Sigmoid colon (tissue), 7 donors: ENCODE measurements around the gene TRDMT1. TPM values are rescaled to one million over a fixed set of nuclear protein-coding genes. Genes with fewer than 3 reads are reported as not detected.

Experiments
- DNase-seq: peaks from one replicate; pipeline ENCODE4 v3.0.0-alpha.2; 2019
- H3K27ac ChIP-seq, 4 donors: fragments of 200-600 bp; sonication (generic); one replicate each; pipeline ENCODE4 v1.5.1; 2016 to 2019; ENCODE audit warnings: mild to moderate bottlenecking in 1 of 4
- H3K27me3 ChIP-seq, 3 donors: fragments of 200-600 bp; sonication (generic); one replicate each; pipeline ENCODE4 v1.5.1; 2019; ENCODE audit warnings: mild to moderate bottlenecking in 1 of 3
- H3K36me3 ChIP-seq, 4 donors: fragments of 200-600 bp; sonication (generic); one replicate each; pipeline ENCODE4 v1.5.1; 2016 to 2019
- H3K4me1 ChIP-seq, 4 donors: fragments of 200-600 bp; sonication (generic); one replicate each; pipeline ENCODE4 v1.5.1; 2017 to 2019
- H3K4me3 ChIP-seq, 4 donors: fragments of 200-600 bp; sonication (generic); one replicate each; pipeline ENCODE4 v1.5.1; 2017 to 2019; ENCODE audit warnings: mild to moderate bottlenecking in 2 of 4, moderate library complexity in 1 of 4
- H3K9me3 ChIP-seq, 4 donors: fragments of 200-600 bp in 3 of 4; sonication (generic) in 3 of 4; one replicate each; pipeline versions ENCODE4 v1.5.1 to v1.6.1; 2013 to 2019
- EP300 ChIP-seq, 4 donors: sonication (generic); formaldehyde crosslinking; IDR thresholded peaks; one replicate each; pipeline ENCODE4 v1.6.1; 2017; ENCODE audit warnings: antibody characterized with exemption in 4 of 4
- POLR2A ChIP-seq, 2 donors: fragments of 450-650 bp; IDR thresholded peaks; one replicate each; pipeline ENCODE4 v1.6.1; 2016; ENCODE audit warnings: antibody characterized with exemption in 2 of 2, mild to moderate bottlenecking in 2 of 2, moderate library complexity in 2 of 2
- POLR2AphosphoS5 ChIP-seq, 4 donors: sonication (generic); formaldehyde crosslinking; IDR thresholded peaks; one replicate each; pipeline ENCODE4 v1.6.1; 2017; ENCODE audit warnings: antibody characterized with exemption in 4 of 4
- WGBS, 2 donors: extraction: QIAGEN DNeasy Blood & Tissue Kit; methylation state at CpG; one replicate each; pipeline ENCODE4 v1.1.7; 2013; 5-methylcytosine and 5-hydroxymethylcytosine counted together
- intact Hi-C: fragments of 100-400 bp; cut with DNase I; formaldehyde crosslinking; loops from one replicate; pipeline ENCODE4 v1.15.1; 2023
- polyA plus RNA-seq, 3 donors: library from polyadenylated mRNA; stranded (reverse); fragments of 200-250 nt; gene quantifications; one replicate each; pipeline ENCODE4 v1.2.3, GENCODE V29; 2013
- total RNA-seq, 4 donors: library from RNA; depleted of rRNA; stranded (reverse); fragments of >200 nt; gene quantifications; one replicate each; pipeline ENCODE4 v1.1.0, GENCODE V29; 2016
- TF ChIP-seq, protein P1 (sequence below), 4 experiments: fragments of 450-650 bp in 3 of 4; fragments of 200-600 bp in 1 of 4; IDR thresholded peaks; one replicate each; pipeline ENCODE4 v1.5.1; 2016 to 2019; ENCODE audit warnings: antibody characterized with exemption in 4 of 4, mild to moderate bottlenecking in 3 of 4, moderate library complexity in 2 of 4
- donor health status: healthy with polysubstance abuse.
- donor health status: Bipolar disorder and iron deficiency.
- donor health status: healthy.

The TRDMT1 gene
- total and polyA plus RNA-seq, 7 donors: 1.2 to 13.6 (median 7.5) TPM

DNA sequence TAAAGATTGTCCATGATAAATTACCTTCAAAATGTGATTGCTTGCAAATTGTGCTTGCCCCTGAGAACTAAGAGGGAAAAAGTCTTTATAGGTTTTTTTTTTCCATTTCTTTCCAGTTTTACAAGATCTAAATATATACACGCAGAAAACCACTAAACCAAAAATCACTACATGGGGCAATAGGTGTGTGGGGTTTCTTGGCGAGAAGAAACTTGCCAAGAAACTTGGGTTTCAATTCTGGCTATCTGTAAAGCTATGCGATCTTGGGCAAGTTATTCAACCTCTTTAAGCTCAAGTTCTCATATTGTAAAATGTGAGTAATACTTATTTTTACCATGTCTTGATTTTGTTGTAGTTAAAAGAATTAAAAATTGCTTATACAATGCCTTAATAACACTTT, 88.9 kb downstream of the TRDMT1 start:
- WGBS, 2 donors: 60 to 84% methylated on average over 3 of the region's 3 CpGs
- intact Hi-C loops: no loop called here

DNA sequence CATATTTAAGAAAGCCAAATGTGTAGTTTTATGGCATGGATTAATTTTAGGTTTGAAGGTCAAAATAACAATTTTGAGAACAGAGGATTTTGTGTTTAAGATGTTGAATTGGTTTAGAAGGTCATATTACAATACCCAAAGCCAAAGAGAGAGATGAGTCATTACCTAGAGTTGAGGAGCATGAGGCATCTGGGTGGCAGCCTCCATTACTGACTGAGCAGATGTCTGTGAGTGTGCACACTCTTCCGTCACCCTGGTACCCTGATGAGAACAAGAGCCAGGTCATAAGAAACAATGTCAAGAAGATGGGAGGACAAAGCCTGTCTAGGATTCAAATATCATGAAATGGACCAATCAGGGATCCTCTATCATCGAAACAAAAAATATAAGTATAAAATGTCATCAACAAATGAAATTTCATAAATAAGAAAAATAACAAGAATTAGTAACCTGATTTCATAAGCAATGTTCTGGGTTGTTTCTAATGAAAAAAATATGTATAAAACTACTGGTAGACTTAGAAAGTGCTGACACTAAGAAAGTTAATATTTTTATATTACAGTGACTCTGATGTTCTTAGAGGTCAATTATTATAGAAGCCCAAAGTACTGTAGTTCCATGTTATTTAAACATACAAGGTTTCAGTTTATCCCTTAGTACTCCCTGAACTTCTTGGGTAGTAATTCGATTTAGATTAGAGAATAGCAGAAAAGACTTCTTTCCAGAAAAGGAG, 91.8 kb downstream of the TRDMT1 start:
- Histone ChIP-seq H3K4me1 (no peaks in the 10 kb centered on the region), H3K27me3 (no peaks in the 10 kb centered on the region), H3K9me3 (no peaks in the 10 kb centered on the region), H3K4me3 (no peak overlapping the region), H3K27ac (no peak overlapping the region), H3K36me3 (no peaks in the 10 kb centered on the region)
- 95 to 96% methylated on average over 3 of the region's 3 CpGs for WGBS, 2 donors
- TF ChIP-seq POLR2AphosphoS5 (IDR thresholded peaks at IDR 0.05): no peak
- no peak for TF ChIP-seq POLR2A (IDR thresholded peaks at IDR 0.05)
- no peak for TF ChIP-seq EP300 (IDR thresholded peaks at IDR 0.05)
- TF ChIP-seq, protein P1, sequence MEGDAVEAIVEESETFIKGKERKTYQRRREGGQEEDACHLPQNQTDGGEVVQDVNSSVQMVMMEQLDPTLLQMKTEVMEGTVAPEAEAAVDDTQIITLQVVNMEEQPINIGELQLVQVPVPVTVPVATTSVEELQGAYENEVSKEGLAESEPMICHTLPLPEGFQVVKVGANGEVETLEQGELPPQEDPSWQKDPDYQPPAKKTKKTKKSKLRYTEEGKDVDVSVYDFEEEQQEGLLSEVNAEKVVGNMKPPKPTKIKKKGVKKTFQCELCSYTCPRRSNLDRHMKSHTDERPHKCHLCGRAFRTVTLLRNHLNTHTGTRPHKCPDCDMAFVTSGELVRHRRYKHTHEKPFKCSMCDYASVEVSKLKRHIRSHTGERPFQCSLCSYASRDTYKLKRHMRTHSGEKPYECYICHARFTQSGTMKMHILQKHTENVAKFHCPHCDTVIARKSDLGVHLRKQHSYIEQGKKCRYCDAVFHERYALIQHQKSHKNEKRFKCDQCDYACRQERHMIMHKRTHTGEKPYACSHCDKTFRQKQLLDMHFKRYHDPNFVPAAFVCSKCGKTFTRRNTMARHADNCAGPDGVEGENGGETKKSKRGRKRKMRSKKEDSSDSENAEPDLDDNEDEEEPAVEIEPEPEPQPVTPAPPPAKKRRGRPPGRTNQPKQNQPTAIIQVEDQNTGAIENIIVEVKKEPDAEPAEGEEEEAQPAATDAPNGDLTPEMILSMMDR (IDR thresholded peaks at IDR 0.05): no peak
- intact Hi-C loops: no loop called here
- DNase-seq: no peak

More for the DNA sequence above, 88.9 kb downstream of the TRDMT1 start:
- no peaks in the 10 kb centered on the region for H3K9me3 ChIP-seq
- no peak for DNase-seq
- H3K27ac ChIP-seq: no peak overlapping the region
- no peaks in the 10 kb centered on the region for H3K4me1 ChIP-seq
- H3K36me3 ChIP-seq: no peaks in the 10 kb centered on the region
- TF ChIP-seq EP300 (IDR thresholded peaks at IDR 0.05): no peak
- TF ChIP-seq POLR2A (IDR thresholded peaks at IDR 0.05): no peak
- TF ChIP-seq POLR2AphosphoS5 (IDR thresholded peaks at IDR 0.05): no peak
- TF ChIP-seq, protein P1 (IDR thresholded peaks at IDR 0.05): no peak
- no peak overlapping the region for H3K4me3 ChIP-seq
- H3K27me3 ChIP-seq: no peaks in the 10 kb centered on the region

- 87 to 95% methylated on average over 2 of the region's 2 CpGs for WGBS, 2 donors
- Histone ChIP-seq H3K4me3 (no peak overlapping the region), H3K27me3 (no peaks in the 10 kb centered on the region), H3K27ac (no peak overlapping the region), H3K36me3 (no peaks in the 10 kb centered on the region), H3K4me1 (no peaks in the 10 kb centered on the region), H3K9me3 (no peaks in the 10 kb centered on the region)
- intact Hi-C loops: no loop called here
- TF ChIP-seq EP300 (IDR thresholded peaks at IDR 0.05): no peak
- no peak for TF ChIP-seq POLR2AphosphoS5 (IDR thresholded peaks at IDR 0.05)
- TF ChIP-seq, protein P1 (IDR thresholded peaks at IDR 0.05): no peak
- no peak for TF ChIP-seq POLR2A (IDR thresholded peaks at IDR 0.05)
- no peak for DNase-seq
Observed at GRCh38 chr10:17109046-17109445, 92.4 kb downstream of the TRDMT1 start.

- H3K27ac ChIP-seq: no peak overlapping the region
- intact Hi-C loops: no loop called here
- TF ChIP-seq POLR2A (IDR thresholded peaks at IDR 0.05): no peak
- TF ChIP-seq, protein P1 (IDR thresholded peaks at IDR 0.05): no peak
- 90 to 91% methylated on average over 5 of the region's 5 CpGs for WGBS, 2 donors
- H3K36me3 ChIP-seq: no peaks in the 10 kb centered on the region
- no peak overlapping the region for H3K4me3 ChIP-seq
- no peaks in the 10 kb centered on the region for H3K4me1 ChIP-seq
- H3K9me3 ChIP-seq: no peaks in the 10 kb centered on the region
- DNase-seq: no peak
- H3K27me3 ChIP-seq: no peaks in the 10 kb centered on the region
Observed at GRCh38 chr10:17106991-17107390, 94.5 kb downstream of the TRDMT1 start.

DNA sequence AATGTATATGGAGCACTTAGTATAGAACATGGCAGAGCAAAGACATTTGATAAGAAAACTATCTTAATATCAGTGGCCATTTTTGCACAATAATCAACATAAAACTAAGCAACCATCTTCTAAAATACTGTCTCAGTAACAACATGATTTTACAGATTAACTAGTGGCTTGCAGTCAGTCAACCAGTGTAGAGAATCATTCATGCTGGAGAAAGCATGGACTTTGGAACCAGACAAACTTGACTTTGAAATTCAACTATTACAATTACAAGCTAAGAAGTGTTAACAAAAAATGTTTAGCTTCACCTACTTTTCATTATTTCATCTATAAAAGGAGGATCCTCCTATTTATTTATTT, 99.6 kb downstream of the TRDMT1 start:
- Histone ChIP-seq H3K27ac (no peak overlapping the region), H3K4me1 (no peaks in the 10 kb centered on the region), H3K4me3 (no peak overlapping the region), H3K27me3 (no peaks in the 10 kb centered on the region), H3K9me3 (no peaks in the 10 kb centered on the region), H3K36me3 (no peaks in the 10 kb centered on the region)
- TF ChIP-seq POLR2AphosphoS5 (IDR thresholded peaks at IDR 0.05): no peak
- TF ChIP-seq POLR2A (IDR thresholded peaks at IDR 0.05): no peak
- TF ChIP-seq, protein P1 (IDR thresholded peaks at IDR 0.05): no peak
- no peak for TF ChIP-seq EP300 (IDR thresholded peaks at IDR 0.05)
- intact Hi-C loops: no loop called here
- DNase-seq: no peak
